Measurements from ENCODE around the gene CTNND1.

CTNND1 gene

GRCh38 chr11:57815476-57815875 lies 53.9 kb downstream of the CTNND1 start:
- ChIA-PET POLR2A (no interaction called here), CTCF (interaction anchor here (0.5 kb wide), 1 partner anchor 40 kb away, joined by 3 read pairs; no protein-coding TSS in a partner anchor)
- TF ChIP-seq ZNF248 (tag by site-specific recombination; IDR thresholded peaks at IDR 0.05), result no peak
- TF ChIP-seq, protein P1, sequence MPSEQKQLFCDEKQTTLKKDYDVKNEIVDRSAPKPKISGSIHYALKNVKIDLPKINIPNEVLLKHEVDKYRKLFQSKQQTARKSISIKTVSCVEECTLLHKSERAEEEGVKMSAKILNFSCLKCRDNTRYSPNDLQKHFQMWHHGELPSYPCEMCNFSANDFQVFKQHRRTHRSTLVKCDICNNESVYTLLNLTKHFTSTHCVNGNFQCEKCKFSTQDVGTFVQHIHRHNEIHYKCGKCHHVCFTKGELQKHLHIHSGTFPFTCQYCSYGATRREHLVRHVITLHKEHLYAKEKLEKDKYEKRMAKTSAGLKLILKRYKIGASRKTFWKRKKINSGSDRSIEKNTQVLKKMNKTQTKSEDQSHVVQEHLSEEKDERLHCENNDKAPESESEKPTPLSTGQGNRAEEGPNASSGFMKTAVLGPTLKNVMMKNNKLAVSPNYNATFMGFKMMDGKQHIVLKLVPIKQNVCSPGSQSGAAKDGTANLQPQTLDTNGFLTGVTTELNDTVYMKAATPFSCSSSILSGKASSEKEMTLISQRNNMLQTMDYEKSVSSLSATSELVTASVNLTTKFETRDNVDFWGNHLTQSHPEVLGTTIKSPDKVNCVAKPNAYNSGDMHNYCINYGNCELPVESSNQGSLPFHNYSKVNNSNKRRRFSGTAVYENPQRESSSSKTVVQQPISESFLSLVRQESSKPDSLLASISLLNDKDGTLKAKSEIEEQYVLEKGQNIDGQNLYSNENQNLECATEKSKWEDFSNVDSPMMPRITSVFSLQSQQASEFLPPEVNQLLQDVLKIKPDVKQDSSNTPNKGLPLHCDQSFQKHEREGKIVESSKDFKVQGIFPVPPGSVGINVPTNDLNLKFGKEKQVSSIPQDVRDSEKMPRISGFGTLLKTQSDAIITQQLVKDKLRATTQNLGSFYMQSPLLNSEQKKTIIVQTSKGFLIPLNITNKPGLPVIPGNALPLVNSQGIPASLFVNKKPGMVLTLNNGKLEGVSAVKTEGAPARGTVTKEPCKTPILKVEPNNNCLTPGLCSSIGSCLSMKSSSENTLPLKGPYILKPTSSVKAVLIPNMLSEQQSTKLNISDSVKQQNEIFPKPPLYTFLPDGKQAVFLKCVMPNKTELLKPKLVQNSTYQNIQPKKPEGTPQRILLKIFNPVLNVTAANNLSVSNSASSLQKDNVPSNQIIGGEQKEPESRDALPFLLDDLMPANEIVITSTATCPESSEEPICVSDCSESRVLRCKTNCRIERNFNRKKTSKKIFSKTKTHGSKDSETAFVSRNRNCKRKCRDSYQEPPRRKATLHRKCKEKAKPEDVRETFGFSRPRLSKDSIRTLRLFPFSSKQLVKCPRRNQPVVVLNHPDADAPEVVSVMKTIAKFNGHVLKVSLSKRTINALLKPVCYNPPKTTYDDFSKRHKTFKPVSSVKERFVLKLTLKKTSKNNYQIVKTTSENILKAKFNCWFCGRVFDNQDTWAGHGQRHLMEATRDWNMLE (tag by site-specific recombination; conservative IDR thresholded peaks at IDR 0.05; ENCODE audit: low read depth), result no peak
- TF ChIP-seq TRIM28 (IDR thresholded peaks at IDR 0.05; ENCODE audit: borderline replicate concordance, low read length), result no peak

DNA sequence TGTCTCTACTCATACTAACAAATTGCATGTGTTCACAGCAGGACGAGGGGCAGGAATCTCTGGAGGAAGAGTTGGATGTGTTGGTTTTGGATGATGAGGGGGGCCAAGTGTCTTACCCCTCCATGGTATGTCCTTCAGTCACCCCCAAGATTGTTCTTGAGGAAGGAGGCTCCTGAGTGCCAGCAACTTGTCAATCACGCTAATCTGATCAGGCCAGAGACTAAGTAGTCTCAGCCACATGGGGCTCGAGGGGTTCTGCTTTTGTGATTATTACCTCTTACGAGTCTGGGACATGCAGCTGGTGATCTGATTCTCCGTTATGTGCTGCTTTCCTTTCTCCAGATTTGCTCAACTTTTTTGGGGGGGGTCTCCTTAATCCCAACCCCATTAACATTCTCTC lies 54.3 kb downstream of the CTNND1 start:
- no peak for TF ChIP-seq ZNF692 (tag by site-specific recombination; IDR thresholded peaks at IDR 0.05)
- TF ChIP-seq ZNF211 (tag by site-specific recombination; IDR thresholded peaks at IDR 0.05; ENCODE audit: low read depth), result no peak
- no peak for TF ChIP-seq ZNF785 (tag by site-specific recombination; IDR thresholded peaks at IDR 0.05)
- TF ChIP-seq ZNF174 (tag by site-specific recombination; IDR thresholded peaks at IDR 0.05), result no peak
- no peak for TF ChIP-seq ZNF560 (tag by site-specific recombination; IDR thresholded peaks at IDR 0.05; ENCODE audit: borderline replicate concordance)
- TF ChIP-seq GLI2 (tag by site-specific recombination; IDR thresholded peaks at IDR 0.05; ENCODE audit: borderline replicate concordance, low read depth), result no peak
- CTCF ChIA-PET, result no interaction called here
- POLR2A ChIA-PET, result no interaction called here
- H3K9me3 ChIP-seq (ENCODE audit: control insufficient read depth, insufficient read depth, low read depth, low read length), result no peaks in the 10 kb centered on the region
- H3K36me3 ChIP-seq (ENCODE audit: control insufficient read depth in 2 of 2, insufficient read depth in 1 of 2, low read length in 2 of 2), result peaks cover 25 to 73% of the 10 kb centered on the region in 2 experiments
- no peaks in the 10 kb centered on the region for H3K4me1 ChIP-seq (ENCODE audit: control insufficient read depth, insufficient read depth, low read length)
- no peak overlapping the region for H3K27ac ChIP-seq (ENCODE audit: extremely low read depth, low read depth, low read length)
- H3K4me3 ChIP-seq (ENCODE audit: low read depth, low read length), result no peak overlapping the region

More at GRCh38 chr11:57815476-57815875, 53.9 kb downstream of the CTNND1 start:
- peaks cover 29 to 77% of the 10 kb centered on the region in 2 experiments for H3K36me3 ChIP-seq (ENCODE audit: control insufficient read depth in 2 of 2, insufficient read depth in 1 of 2, low read length in 2 of 2)
- no peak overlapping the region for H3K4me3 ChIP-seq (ENCODE audit: low read depth, low read length)
- no peaks in the 10 kb centered on the region for H3K9me3 ChIP-seq (ENCODE audit: control insufficient read depth, insufficient read depth, low read depth, low read length)
- H3K27ac ChIP-seq (ENCODE audit: extremely low read depth, low read depth, low read length), result no peak overlapping the region
- no peaks in the 10 kb centered on the region for H3K4me1 ChIP-seq (ENCODE audit: control insufficient read depth, insufficient read depth, low read length)

DNA sequence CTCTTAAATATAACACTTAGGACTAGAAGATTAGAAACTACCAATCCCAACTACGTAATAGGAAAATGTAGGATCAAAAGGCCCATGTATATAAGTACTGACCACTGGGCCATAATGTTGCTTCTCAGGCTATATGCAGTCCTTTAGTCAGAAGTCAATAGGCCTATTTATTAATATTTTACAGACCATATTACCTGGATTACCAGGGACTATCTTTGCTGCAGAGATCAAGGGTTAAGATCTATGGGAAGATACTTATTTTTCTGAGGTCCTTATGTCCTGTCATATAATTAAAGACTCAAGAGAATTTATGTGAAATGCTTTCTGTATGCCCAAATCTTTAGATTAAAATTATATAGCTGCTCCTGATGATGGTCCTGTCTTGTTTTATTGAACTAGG lies 57.2 kb downstream of the CTNND1 start:
- H3K27ac ChIP-seq (ENCODE audit: extremely low read depth, low read depth, low read length), result no peak overlapping the region
- CTCF ChIA-PET, result interaction anchor here (0.7 to 2.1 kb wide), 3 partner anchors 12 to 135 kb away, joined by 3 to 9 read pairs (median 4); no protein-coding TSS in a partner anchor
- TF ChIP-seq, protein P2, sequence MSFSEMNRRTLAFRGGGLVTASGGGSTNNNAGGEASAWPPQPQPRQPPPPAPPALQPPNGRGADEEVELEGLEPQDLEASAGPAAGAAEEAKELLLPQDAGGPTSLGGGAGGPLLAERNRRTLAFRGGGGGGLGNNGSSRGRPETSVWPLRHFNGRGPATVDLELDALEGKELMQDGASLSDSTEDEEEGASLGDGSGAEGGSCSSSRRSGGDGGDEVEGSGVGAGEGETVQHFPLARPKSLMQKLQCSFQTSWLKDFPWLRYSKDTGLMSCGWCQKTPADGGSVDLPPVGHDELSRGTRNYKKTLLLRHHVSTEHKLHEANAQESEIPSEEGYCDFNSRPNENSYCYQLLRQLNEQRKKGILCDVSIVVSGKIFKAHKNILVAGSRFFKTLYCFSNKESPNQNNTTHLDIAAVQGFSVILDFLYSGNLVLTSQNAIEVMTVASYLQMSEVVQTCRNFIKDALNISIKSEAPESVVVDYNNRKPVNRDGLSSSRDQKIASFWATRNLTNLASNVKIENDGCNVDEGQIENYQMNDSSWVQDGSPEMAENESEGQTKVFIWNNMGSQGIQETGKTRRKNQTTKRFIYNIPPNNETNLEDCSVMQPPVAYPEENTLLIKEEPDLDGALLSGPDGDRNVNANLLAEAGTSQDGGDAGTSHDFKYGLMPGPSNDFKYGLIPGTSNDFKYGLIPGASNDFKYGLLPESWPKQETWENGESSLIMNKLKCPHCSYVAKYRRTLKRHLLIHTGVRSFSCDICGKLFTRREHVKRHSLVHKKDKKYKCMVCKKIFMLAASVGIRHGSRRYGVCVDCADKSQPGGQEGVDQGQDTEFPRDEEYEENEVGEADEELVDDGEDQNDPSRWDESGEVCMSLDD (tag by site-specific recombination; IDR thresholded peaks at IDR 0.05), result no peak
- TF ChIP-seq ZNF776 (tag by site-specific recombination; IDR thresholded peaks at IDR 0.05; ENCODE audit: borderline replicate concordance) (no peak), SETDB1 (IDR thresholded peaks at IDR 0.05; ENCODE audit: insufficient read length, low read length) (no peak), ZNF830 (tag by site-specific recombination; IDR thresholded peaks at IDR 0.05; ENCODE audit: low read depth) (no peak), ZNF704 (tag by site-specific recombination; IDR thresholded peaks at IDR 0.05) (no peak), ZNF266 (tag by site-specific recombination; IDR thresholded peaks at IDR 0.05; ENCODE audit: low read depth) (no peak), GLIS2 (tag by site-specific recombination; IDR thresholded peaks at IDR 0.05) (no peak), ZEB2 (tag by site-specific recombination; IDR thresholded peaks at IDR 0.05) (no peak), FEZF1 (tag by site-specific recombination; IDR thresholded peaks at IDR 0.05) (no peak), ATF2 (tag by site-specific recombination; IDR thresholded peaks at IDR 0.05; ENCODE audit: low read depth) (no peak), ZSCAN23 (tag by site-specific recombination; IDR thresholded peaks at IDR 0.05) (no peak)

More for the DNA sequence above, 57.2 kb downstream of the CTNND1 start:
- Histone ChIP-seq H3K36me3 (ENCODE audit: control insufficient read depth in 2 of 2, insufficient read depth in 1 of 2, low read length in 2 of 2) (peaks cover 15 to 48% of the 10 kb centered on the region in 2 experiments), H3K4me3 (ENCODE audit: low read depth, low read length) (no peak overlapping the region), H3K9me3 (ENCODE audit: control insufficient read depth, insufficient read depth, low read depth, low read length) (no peaks in the 10 kb centered on the region), H3K4me1 (ENCODE audit: control insufficient read depth, insufficient read depth, low read length) (no peaks in the 10 kb centered on the region)
- POLR2A ChIA-PET, result no interaction called here
